PFSK-1 (cell line): Measurements from ENCODE around the gene GPR65.

Experiments used
- FOXP2 ChIP-seq: optimal IDR thresholded peaks from 2 replicates; pipeline ENCODE3; 2011; ENCODE audit warnings: borderline replicate concordance, control low read depth, inconsistent platforms; ENCODE audit not compliant: insufficient read depth; ENCODE audit errors: extremely low read length, extremely low read depth
- POLR2AphosphoS5 ChIP-seq: IDR thresholded peaks from 2 replicates; pipeline ENCODE4 v1.6.1; 2012; ENCODE audit warnings: low read depth, mild to moderate bottlenecking, control low read depth, low read length, moderate library complexity
- REST ChIP-seq, 2 experiments: IDR thresholded peaks; 2 replicates each; pipeline versions ENCODE4 v1.6.1 to v1.8.0; 2011 to 2012; ENCODE audit warnings: low read depth in 2 of 2, low read length in 2 of 2, control low read depth in 1 of 2, inconsistent platforms in 1 of 2, mild to moderate bottlenecking in 1 of 2, moderate library complexity in 1 of 2; ENCODE audit not compliant: insufficient read depth in 1 of 2
- SIN3A ChIP-seq: IDR thresholded peaks from 2 replicates; pipeline ENCODE4 v1.6.1; 2012; ENCODE audit warnings: mild to moderate bottlenecking, low read length, moderate library complexity, borderline replicate concordance; ENCODE audit not compliant: insufficient read depth
- TAF1 ChIP-seq: IDR thresholded peaks from 2 replicates; pipeline ENCODE4 v1.6.1; 2012; ENCODE audit warnings: low read length, control low read depth, borderline replicate concordance; ENCODE audit not compliant: insufficient read depth

GPR65 gene

GRCh38 chr14:88044776-88045446 lies 40.0 kb downstream of the GPR65 start:
- TF ChIP-seq SIN3A (no peak), POLR2AphosphoS5 (no peak), REST (IDR thresholded peaks at IDR 0.05; ENCODE audit: insufficient read depth in 1 of 2, low read depth in 2 of 2, low read length in 2 of 2) (no peak), TAF1 (no peak), FOXP2 (no peak)

- TF ChIP-seq REST (IDR thresholded peaks at IDR 0.05; ENCODE audit: insufficient read depth in 1 of 2, low read depth in 2 of 2, low read length in 2 of 2): no peak
- TF ChIP-seq SIN3A: no peak
- no peak for TF ChIP-seq TAF1
- TF ChIP-seq FOXP2: no peak
- TF ChIP-seq POLR2AphosphoS5: no peak
These were observed 40.8 kb downstream of the GPR65 start for GRCh38 chr14:88045705-88046104.

GRCh38 chr14:88048351-88048750 lies 43.4 kb downstream of the GPR65 start:
- TF ChIP-seq POLR2AphosphoS5 (no peak), SIN3A (no peak), FOXP2 (no peak), REST (IDR thresholded peaks at IDR 0.05; ENCODE audit: insufficient read depth in 1 of 2, low read depth in 2 of 2, low read length in 2 of 2) (no peak), TAF1 (no peak)

GRCh38 chr14:88049266-88049665 lies 44.3 kb downstream of the GPR65 start:
- TF ChIP-seq FOXP2 (no peak), SIN3A (no peak), POLR2AphosphoS5 (no peak), REST (IDR thresholded peaks at IDR 0.05; ENCODE audit: insufficient read depth in 1 of 2, low read depth in 2 of 2, low read length in 2 of 2) (no peak), TAF1 (no peak)
